HUES48 (cell line): ENCODE results near the gene THSD4.

Experiments used
- H3K27ac ChIP-seq: one replicate; pipeline ENCODE4 v1.7.0; 2013; ENCODE audit warnings: low read depth, low read length, inconsistent platforms
- H3K27me3 ChIP-seq: 2 replicates; pipeline ENCODE4 v1.6.1; 2013; ENCODE audit warnings: mild to moderate bottlenecking, low read length; ENCODE audit not compliant: control insufficient read depth, insufficient read depth
- H3K36me3 ChIP-seq: 2 replicates; pipeline ENCODE4 v1.6.1; 2013; ENCODE audit warnings: low read length; ENCODE audit not compliant: control insufficient read depth, insufficient read depth
- H3K4me1 ChIP-seq: 2 replicates; pipeline ENCODE4 v1.6.1; 2013; ENCODE audit warnings: mild to moderate bottlenecking, low read length; ENCODE audit not compliant: control insufficient read depth, insufficient read depth
- H3K4me3 ChIP-seq: 2 replicates; pipeline ENCODE4 v1.5.1; 2013; ENCODE audit warnings: mild to moderate bottlenecking, low read depth, low read length
- H3K9ac ChIP-seq: 2 replicates; pipeline ENCODE4 v1.6.1; 2013; ENCODE audit warnings: mild to moderate bottlenecking, low read depth, low read length, moderate library complexity
- H3K9me3 ChIP-seq: 2 replicates; pipeline ENCODE4 v1.6.1; 2013; ENCODE audit warnings: low read length; ENCODE audit not compliant: control insufficient read depth, insufficient read depth

THSD4 gene

DNA sequence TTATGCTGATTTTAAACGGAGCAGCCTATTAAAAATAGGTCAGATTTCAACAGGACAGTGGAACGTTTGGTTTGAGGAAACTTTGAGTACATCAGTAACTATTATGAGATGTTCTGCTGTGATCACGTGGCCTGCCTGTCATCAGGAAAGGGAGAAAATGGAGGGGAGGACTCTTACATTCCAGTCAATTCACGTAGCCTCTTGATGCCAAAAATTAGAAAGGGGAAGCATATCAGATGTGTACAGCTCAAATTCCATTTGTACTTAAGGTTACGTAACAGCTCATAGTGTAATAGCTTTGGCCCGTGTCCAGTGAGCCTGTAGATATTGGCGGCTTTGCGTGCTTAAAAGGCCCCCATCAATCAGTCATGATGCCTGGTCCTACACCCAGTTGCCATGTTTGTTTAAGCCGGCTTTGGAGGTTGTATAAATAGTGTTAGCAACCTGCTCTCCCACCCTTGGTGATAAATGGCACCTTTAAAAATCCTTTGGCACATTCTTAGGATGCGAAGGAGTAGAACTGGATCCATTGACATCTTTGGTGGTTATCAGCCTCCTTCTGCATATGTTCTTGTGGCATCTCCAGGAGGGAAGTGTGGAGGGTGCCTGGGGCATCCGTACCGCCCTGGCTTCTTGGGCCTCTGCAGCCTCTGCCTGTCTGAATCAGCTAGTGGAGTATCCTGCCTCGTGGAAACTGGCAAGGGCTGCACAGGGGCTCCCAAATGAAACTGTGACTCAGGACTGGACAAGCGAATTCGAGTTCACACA, 163.9 kb downstream of the THSD4 start:
- Histone ChIP-seq H3K9me3 (no peaks in the 10 kb centered on the region), H3K4me1 (peaks cover 35% of the 10 kb centered on the region), H3K9ac (no peak overlapping the region), H3K27me3 (no peaks in the 10 kb centered on the region), H3K4me3 (no peak overlapping the region), H3K27ac (no peak overlapping the region), H3K36me3 (no peaks in the 10 kb centered on the region)

DNA sequence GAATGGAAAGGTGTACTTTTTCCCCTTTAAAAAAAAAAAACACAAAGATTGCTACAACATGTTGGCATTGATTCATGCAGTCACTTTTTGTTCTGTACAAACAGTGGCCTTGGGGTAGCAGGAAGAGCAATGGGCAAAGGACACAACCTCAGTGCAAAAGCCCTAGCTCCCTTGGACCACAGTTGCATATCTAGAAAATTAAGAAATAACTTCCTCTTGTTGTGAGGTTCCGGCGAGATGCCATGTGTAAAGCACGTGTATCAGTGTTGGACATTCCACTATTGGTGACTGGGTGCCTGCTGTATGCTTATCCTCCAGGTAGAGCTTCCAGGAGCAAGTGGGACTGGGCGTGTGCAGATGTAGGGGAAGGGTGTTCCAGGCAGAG, 164.5 kb downstream of the THSD4 start:
- Histone ChIP-seq H3K27ac (no peak overlapping the region), H3K4me3 (no peak overlapping the region), H3K4me1 (peaks cover 40% of the 10 kb centered on the region), H3K27me3 (no peaks in the 10 kb centered on the region), H3K9ac (no peak overlapping the region), H3K9me3 (no peaks in the 10 kb centered on the region), H3K36me3 (no peaks in the 10 kb centered on the region)

DNA sequence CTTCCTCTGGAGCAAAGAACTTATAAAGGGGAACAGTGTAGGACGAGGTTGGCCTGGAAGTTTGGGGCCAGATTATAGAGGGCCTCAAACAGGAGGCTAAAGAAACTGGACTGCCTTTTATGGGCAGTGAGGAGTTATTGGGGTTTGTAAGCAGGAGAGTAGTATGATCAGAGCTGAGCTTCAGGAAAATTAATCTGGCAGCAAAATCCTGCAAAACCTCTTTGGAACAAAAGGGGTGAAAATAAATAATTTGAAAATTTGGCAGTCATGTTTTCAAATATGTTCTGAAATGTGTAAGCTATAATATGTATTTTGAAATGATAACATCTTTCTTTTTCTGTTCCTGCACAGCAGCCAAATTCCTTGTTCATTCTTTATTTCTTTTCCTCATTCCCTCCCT, 164.9 kb downstream of the THSD4 start:
- H3K27ac ChIP-seq: no peak overlapping the region
- H3K36me3 ChIP-seq: no peaks in the 10 kb centered on the region
- H3K9ac ChIP-seq: no peak overlapping the region
- no peaks in the 10 kb centered on the region for H3K9me3 ChIP-seq
- no peak overlapping the region for H3K4me3 ChIP-seq
- H3K27me3 ChIP-seq: no peaks in the 10 kb centered on the region
- H3K4me1 ChIP-seq: peaks cover 42% of the 10 kb centered on the region

DNA sequence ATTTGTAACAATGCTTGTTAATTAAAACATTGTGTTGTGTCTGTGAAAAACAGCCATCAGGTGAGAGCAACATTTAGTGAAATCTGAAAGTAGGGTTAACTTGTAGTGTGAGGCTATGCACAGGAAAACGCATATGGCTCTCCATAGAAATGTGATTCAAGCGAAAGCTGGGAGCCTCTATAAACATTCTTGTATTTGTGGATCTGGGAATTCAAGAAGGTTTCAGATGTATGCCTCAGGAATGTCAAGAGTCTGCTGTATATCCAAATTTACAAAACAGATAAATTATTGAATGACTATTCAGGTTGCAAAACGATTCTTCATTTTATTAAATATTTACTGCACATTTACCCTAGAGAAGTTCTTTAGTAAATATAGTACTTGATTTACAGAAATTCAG, 166.0 kb downstream of the THSD4 start:
- H3K9ac ChIP-seq: no peak overlapping the region
- no peak overlapping the region for H3K27ac ChIP-seq
- no peaks in the 10 kb centered on the region for H3K36me3 ChIP-seq
- H3K9me3 ChIP-seq: no peaks in the 10 kb centered on the region
- peaks cover 38% of the 10 kb centered on the region for H3K4me1 ChIP-seq
- no peak overlapping the region for H3K4me3 ChIP-seq
- no peaks in the 10 kb centered on the region for H3K27me3 ChIP-seq

DNA sequence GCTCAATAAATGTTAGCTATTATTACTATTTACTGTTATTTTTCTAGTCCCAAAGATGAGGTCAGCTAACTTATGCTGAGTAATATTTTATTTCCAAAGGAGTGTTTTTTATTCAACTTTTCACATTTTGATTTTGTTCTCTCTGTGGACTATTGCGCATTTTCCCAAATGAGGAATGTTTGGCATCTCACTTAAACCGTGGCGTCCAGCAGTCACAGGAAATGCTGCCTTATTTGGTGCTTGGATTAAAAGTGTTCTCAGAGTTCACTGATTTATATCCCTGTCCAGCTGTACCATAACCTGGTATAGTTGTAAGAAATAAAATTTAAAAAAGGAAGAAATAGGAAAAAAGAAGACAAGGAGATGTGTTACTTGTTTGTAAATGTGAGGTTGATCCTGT, 166.8 kb downstream of the THSD4 start:
- Histone ChIP-seq H3K9ac (no peak overlapping the region), H3K4me1 (peaks cover 38% of the 10 kb centered on the region), H3K9me3 (no peaks in the 10 kb centered on the region), H3K4me3 (no peak overlapping the region), H3K36me3 (no peaks in the 10 kb centered on the region), H3K27me3 (no peaks in the 10 kb centered on the region), H3K27ac (no peak overlapping the region)

DNA sequence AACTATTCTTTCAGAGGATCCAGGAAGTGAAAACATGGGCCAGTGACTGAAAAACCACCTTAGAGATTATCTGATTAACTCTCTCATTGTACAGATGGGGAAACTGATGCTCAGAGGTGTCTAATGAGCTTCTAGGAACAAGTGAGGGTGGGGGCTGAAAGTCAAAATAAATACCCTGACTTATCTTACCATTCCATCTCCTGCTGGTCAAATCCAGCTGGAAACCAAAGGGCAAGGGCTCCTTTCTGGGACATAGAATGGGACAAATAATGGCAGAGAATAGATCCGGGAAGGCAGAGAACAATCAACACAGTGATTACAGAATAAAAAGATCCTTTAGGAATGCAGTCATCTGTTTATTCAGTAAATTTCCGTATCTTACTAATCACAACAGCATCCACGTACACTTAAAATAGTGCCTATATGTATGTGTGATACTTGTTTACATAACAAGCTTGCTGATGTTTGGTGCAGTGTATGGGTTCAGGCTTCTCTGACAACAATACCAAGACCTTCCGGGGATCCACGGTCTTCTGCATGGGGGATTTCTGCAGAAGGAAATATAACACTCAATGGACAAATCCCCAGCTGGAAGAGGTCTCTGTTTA, 173.2 kb downstream of the THSD4 start:
- no peaks in the 10 kb centered on the region for H3K9me3 ChIP-seq
- H3K4me1 ChIP-seq: peaks cover 13% of the 10 kb centered on the region; the same call in 1 of the 2 replicates
- H3K4me3 ChIP-seq: no peak overlapping the region
- H3K36me3 ChIP-seq: no peaks in the 10 kb centered on the region
- no peak overlapping the region for H3K27ac ChIP-seq
- no peak overlapping the region for H3K9ac ChIP-seq
- no peaks in the 10 kb centered on the region for H3K27me3 ChIP-seq

DNA sequence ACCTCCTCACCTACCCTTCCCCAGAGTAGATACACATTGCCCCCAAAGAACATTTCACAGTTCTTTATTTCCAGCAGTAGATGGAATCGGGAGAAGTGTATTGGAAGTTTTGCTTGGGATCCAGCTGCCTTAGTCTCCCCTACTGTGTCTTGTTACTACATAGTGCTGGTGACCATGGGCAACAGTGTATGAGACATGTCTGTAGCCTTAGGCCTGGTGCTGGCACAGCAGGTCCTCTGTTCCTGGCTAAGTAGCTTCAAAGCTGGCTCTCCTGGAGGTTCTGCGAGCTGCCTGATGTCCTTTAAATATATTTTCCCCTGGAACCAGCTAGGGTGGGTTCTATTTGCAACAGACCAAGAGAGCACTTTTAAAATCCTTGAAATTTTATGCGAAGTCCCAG, 174.7 kb downstream of the THSD4 start:
- no peaks in the 10 kb centered on the region for H3K27me3 ChIP-seq
- no peaks in the 10 kb centered on the region for H3K4me1 ChIP-seq
- no peak overlapping the region for H3K27ac ChIP-seq
- H3K36me3 ChIP-seq: no peaks in the 10 kb centered on the region
- no peaks in the 10 kb centered on the region for H3K9me3 ChIP-seq
- no peak overlapping the region for H3K9ac ChIP-seq
- H3K4me3 ChIP-seq: no peak overlapping the region

DNA sequence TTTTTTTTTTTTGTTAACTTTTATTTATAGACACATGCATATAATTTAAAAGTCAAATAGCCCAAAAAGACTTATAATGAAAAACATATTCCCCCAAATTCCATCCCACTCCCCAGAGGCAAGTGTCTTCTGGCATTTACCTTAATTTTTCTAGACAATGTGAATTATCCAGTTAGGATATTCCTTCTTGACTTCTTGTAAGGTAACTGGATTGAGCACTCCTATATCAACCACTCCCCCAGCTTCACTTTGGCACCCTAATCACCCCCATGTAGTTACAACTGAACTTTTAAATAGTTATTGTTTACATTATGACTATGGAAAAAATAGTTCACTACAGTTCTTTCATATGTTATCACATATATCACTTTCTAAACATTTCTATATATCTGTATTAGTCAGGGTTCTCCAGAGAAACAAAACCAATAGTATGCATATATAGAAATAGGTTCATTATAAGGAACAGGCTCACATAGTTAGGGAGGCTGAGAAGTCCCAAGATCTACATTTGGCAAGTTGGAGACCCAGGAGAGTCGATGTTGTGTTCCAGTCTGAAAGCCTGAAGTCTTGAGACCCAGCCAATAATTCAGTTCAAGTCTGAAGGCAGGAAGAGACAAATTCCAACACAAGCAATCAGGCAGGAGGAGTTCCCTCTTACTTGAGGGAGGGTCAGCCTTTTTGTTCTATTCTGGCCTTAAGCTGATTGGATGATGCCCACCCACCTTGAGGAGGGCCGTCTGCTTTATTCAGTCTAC, 175.8 kb downstream of the THSD4 start:
- Histone ChIP-seq H3K9ac (no peak overlapping the region), H3K9me3 (no peaks in the 10 kb centered on the region), H3K4me3 (no peak overlapping the region), H3K27ac (no peak overlapping the region), H3K36me3 (no peaks in the 10 kb centered on the region), H3K27me3 (no peaks in the 10 kb centered on the region), H3K4me1 (no peaks in the 10 kb centered on the region)

DNA sequence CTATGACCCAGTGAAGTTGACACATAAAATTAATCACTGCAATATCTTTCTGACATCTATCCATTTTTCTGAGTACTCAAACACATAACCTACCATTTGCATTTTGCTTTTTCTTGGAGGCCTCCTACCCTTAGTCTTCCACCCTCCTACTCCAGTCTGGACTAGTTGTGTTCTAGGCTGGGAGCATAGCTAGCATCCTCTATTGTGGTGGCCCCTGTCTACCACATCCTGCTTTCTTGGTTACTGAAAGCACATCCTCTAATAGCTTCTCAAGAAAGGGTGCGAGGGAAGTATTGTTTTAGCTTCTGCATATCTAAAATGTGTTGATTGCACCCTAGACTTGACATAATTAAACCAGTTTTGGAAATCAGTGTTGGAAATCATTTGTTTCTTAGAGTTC, 176.5 kb downstream of the THSD4 start:
- Histone ChIP-seq H3K9ac (no peak overlapping the region), H3K27me3 (no peaks in the 10 kb centered on the region), H3K4me3 (no peak overlapping the region), H3K27ac (no peak overlapping the region), H3K4me1 (no peaks in the 10 kb centered on the region), H3K9me3 (no peaks in the 10 kb centered on the region), H3K36me3 (no peaks in the 10 kb centered on the region)

DNA sequence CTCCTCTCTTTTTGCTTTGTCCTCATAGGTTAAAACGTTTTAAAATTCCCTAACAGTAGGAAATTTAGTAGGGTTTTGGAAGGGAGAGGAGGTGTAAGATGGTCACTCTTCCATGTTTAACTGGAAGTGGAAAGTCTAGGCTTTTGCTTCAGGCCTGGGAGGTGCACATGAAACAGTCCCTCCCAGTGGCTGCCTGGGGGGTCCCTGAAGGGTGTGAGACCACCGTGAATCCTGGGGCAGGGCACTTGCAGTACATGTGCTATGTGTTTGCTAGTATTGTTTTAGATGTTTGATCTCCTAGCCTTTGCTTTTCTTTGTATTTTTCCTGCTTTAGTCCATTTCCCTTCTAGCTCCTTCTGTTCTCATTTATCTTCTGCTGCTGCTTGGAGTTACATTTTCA, 178.5 kb downstream of the THSD4 start:
- no peak overlapping the region for H3K9ac ChIP-seq
- H3K27ac ChIP-seq: no peak overlapping the region
- no peaks in the 10 kb centered on the region for H3K36me3 ChIP-seq
- no peak overlapping the region for H3K4me3 ChIP-seq
- H3K4me1 ChIP-seq: no peaks in the 10 kb centered on the region
- no peaks in the 10 kb centered on the region for H3K9me3 ChIP-seq
- no peaks in the 10 kb centered on the region for H3K27me3 ChIP-seq

DNA sequence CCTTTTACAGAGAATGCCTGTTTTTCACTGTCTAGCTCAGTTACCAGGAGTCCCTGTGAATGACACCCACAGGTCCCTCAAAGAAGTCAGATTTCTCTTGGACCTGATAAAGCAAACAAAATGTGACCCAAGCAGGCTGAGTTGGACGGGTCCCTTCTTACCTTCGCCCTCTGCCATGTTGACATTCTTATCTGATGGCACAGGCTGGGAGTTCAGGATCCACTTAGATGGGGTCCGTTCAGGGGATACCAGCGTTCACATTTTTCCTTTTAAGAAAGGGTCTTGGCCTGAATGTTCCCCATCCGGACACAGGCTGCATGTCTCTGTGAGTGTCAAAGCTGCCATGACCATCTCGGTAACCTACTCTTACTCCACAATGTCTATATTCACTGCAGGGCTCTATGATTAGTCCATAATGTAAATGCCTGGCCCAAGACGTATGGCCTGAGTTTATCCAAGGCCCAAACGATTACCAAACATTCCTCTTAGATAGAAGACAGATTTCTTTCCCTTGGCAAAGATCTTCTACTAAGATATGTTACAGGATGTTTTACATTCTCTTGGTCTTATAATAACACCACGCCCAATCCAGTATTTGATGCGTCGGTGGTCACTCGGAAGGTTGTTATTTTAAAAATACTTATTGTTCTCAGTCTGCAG, 179.1 kb downstream of the THSD4 start:
- no peaks in the 10 kb centered on the region; the same call in 1 of the 2 replicates for H3K4me1 ChIP-seq
- no peaks in the 10 kb centered on the region for H3K36me3 ChIP-seq
- H3K9ac ChIP-seq: no peak overlapping the region

More for the DNA sequence above, 179.1 kb downstream of the THSD4 start:
- Histone ChIP-seq H3K9me3 (no peaks in the 10 kb centered on the region), H3K27me3 (no peaks in the 10 kb centered on the region), H3K27ac (no peak overlapping the region), H3K4me3 (no peak overlapping the region)
